G401 (cell line): Measurements from ENCODE around the gene MMS22L. TPM values are rescaled to one million over a fixed set of nuclear protein-coding genes. Genes with fewer than 3 reads are reported as not detected.
A peak's percentile ranks its signal among the peaks of the same experiment; 100 is the strongest.

Experiments
- DNase-seq: peaks from one replicate; pipeline ENCODE4 v3.0.0-alpha.2; 2015; ENCODE audit warnings: low spot score
- in situ Hi-C: cut with HindIII; loops from 2 replicates; pipeline ENCODE4 v1.10.0; 2016; ENCODE audit warnings: low sequenced_read_pairs, mixed read lengths
- total RNA-seq: library from RNA; depleted of rRNA; stranded (reverse); fragments of >200 nt; shearing (Covaris generic); gene quantifications from 2 replicates; pipeline ENCODE4 v1.2.3, GENCODE V29; 2014

The MMS22L gene
- total RNA-seq, 1 experiment from 2014 or later = 31.2 TPM

- in situ Hi-C loops = no loop called here
- DNase-seq = no peak
These were observed 129.0 kb downstream of the MMS22L start for GRCh38 chr6:97154015-97154414.

- peak; percentile 84 for DNase-seq
- in situ Hi-C loops = no loop called here
These were observed 131.4 kb downstream of the MMS22L start for GRCh38 chr6:97151601-97152000.

GRCh38 chr6:97150932-97151331, 132.1 kb downstream of the MMS22L start:
- DNase-seq = no peak
- in situ Hi-C loops = no loop called here

GRCh38 chr6:97147421-97147820, 135.6 kb downstream of the MMS22L start:
- in situ Hi-C loops = no loop called here
- DNase-seq = no peak

GRCh38 chr6:97145691-97146090, 137.3 kb downstream of the MMS22L start:
- no peak for DNase-seq
- in situ Hi-C loops = no loop called here

GRCh38 chr6:97141756-97142155, 141.3 kb downstream of the MMS22L start:
- DNase-seq = no peak
- in situ Hi-C loops = no loop called here

GRCh38 chr6:97138581-97138980, 144.4 kb downstream of the MMS22L start:
- no peak for DNase-seq
- in situ Hi-C loops = no loop called here

- in situ Hi-C loops = no loop called here
- DNase-seq = no peak
These were observed 146.2 kb downstream of the MMS22L start for GRCh38 chr6:97136626-97137358.

- peak; percentile 18 for DNase-seq
- in situ Hi-C loops = no loop called here
These were observed 149.9 kb downstream of the MMS22L start for GRCh38 chr6:97133067-97133466.

- in situ Hi-C loops = no loop called here
- DNase-seq = no peak
These were observed 153.9 kb downstream of the MMS22L start for GRCh38 chr6:97129106-97129505.

GRCh38 chr6:97128507-97128906, 154.5 kb downstream of the MMS22L start:
- in situ Hi-C loops = no loop called here
- DNase-seq = no peak

- in situ Hi-C loops = no loop called here
- DNase-seq = no peak
These were observed 159.4 kb downstream of the MMS22L start for GRCh38 chr6:97123652-97124051.

GRCh38 chr6:97123112-97123511, 159.9 kb downstream of the MMS22L start:
- DNase-seq = no peak
- in situ Hi-C loops = no loop called here

- in situ Hi-C loops = no loop called here
- no peak for DNase-seq
These were observed 162.5 kb downstream of the MMS22L start for GRCh38 chr6:97120511-97120910.

- DNase-seq = no peak
- in situ Hi-C loops = no loop called here
These were observed 168.4 kb downstream of the MMS22L start for GRCh38 chr6:97114645-97115044.

- in situ Hi-C loops = no loop called here
These were observed 169.8 kb downstream of the MMS22L start for GRCh38 chr6:97113170-97113569.

GRCh38 chr6:97111243-97111642, 171.8 kb downstream of the MMS22L start:
- no peak for DNase-seq
- in situ Hi-C loops = no loop called here

More at GRCh38 chr6:97113170-97113569, 169.8 kb downstream of the MMS22L start:
- DNase-seq = no peak

- in situ Hi-C loops = no loop called here
These were observed 172.4 kb downstream of the MMS22L start for GRCh38 chr6:97110626-97111025.

GRCh38 chr6:97110149-97110548, 172.9 kb downstream of the MMS22L start:
- no peak for DNase-seq
- in situ Hi-C loops = no loop called here

More at GRCh38 chr6:97110626-97111025, 172.4 kb downstream of the MMS22L start:
- DNase-seq = no peak

GRCh38 chr6:97109444-97109843, 173.6 kb downstream of the MMS22L start:
- DNase-seq = no peak
- in situ Hi-C loops = no loop called here

- no peak for DNase-seq
- in situ Hi-C loops = no loop called here
These were observed 180.7 kb downstream of the MMS22L start for GRCh38 chr6:97102145-97102790.
